Measurements from ENCODE around the gene PRKG1. TPM values are rescaled to one million over a fixed set of nuclear protein-coding genes. Genes with fewer than 3 reads are reported as not detected.

Gene PRKG1
- total and polyA plus RNA-seq, 12 donors, result 3.8 to 48.1 (median 29.9) TPM

GRCh38 chr10:51689536-51689935 is 615.2 kb downstream of the PRKG1 start:
- intact Hi-C loops (cut with DNase I), result no loop called here
- Histone ChIP-seq H3K27ac (no peak overlapping the region), H3K27me3 (no peaks in the 10 kb centered on the region), H3K9me3 (no peaks in the 10 kb centered on the region), H3K4me1 (peaks cover 0 to 10% (median 7%) of the 10 kb centered on the region in 9 donors), H3K4me3 (no peak overlapping the region), H3K36me3 (no peaks in the 10 kb centered on the region)
- DNase-seq (no peak), ATAC-seq (no peak)
- WGBS, 2 donors, result 93% methylated on average over 3 of the region's 3 CpGs
- no peak for TF ChIP-seq CTCF (IDR thresholded peaks at IDR 0.05)

GRCh38 chr10:51691135-51691534 is 616.8 kb downstream of the PRKG1 start:
- H3K27me3 ChIP-seq, result no peaks in the 10 kb centered on the region
- H3K4me3 ChIP-seq, result no peak overlapping the region
- H3K27ac ChIP-seq, result no peak overlapping the region
- peaks cover 0 to 26% (median 21%) of the 10 kb centered on the region in 9 donors for H3K4me1 ChIP-seq
- no peak for TF ChIP-seq CTCF (IDR thresholded peaks at IDR 0.05)
- intact Hi-C loops (cut with DNase I), result loop anchor here in 2 of 10 donors (10.0 kb wide), 1 partner anchor 616 kb away; the partner anchor contains the start of gene PRKG1 (in 2 of the 2)
- ATAC-seq (no peak), DNase-seq (no peak)
- H3K36me3 ChIP-seq, result peaks cover 0 to 13% (median 0%) of the 10 kb centered on the region in 9 donors
- H3K9me3 ChIP-seq, result no peaks in the 10 kb centered on the region
- WGBS, 2 donors, result 30 to 39% methylated on average over 4 of the region's 4 CpGs

- DNase-seq (no peak), ATAC-seq (no peak)
- 62 to 75% methylated on average over 5 of the region's 5 CpGs for WGBS, 2 donors
- H3K4me3 ChIP-seq, result no peak overlapping the region
- H3K36me3 ChIP-seq, result peaks cover 0 to 36% (median 0%) of the 10 kb centered on the region in 9 donors
- H3K9me3 ChIP-seq, result no peaks in the 10 kb centered on the region
- H3K4me1 ChIP-seq, result peaks cover 2 to 54% (median 49%) of the 10 kb centered on the region in 9 donors
- intact Hi-C loops (cut with DNase I), result loop anchor here in 2 of 10 donors (10.0 kb wide), 1 partner anchor 619 kb away; the partner anchor contains the start of gene PRKG1 (in 2 of the 2)
- peak overlapping the region in 3 of 10 donors; percentile 3 to 41 (median 12) for H3K27ac ChIP-seq
- no peak for TF ChIP-seq CTCF (IDR thresholded peaks at IDR 0.05)
- no peaks in the 10 kb centered on the region for H3K27me3 ChIP-seq
Measured at GRCh38 chr10:51694086-51694768, 619.9 kb downstream of the PRKG1 start.

- no peak for TF ChIP-seq CTCF (IDR thresholded peaks at IDR 0.05)
- DNase-seq, result no peak
- intact Hi-C loops (cut with DNase I), result loop anchor here in 2 of 10 donors (10.0 kb wide), 1 partner anchor 621 kb away; the partner anchor contains the start of gene PRKG1 (in 2 of the 2)
- no peaks in the 10 kb centered on the region for H3K9me3 ChIP-seq
- H3K27me3 ChIP-seq, result no peaks in the 10 kb centered on the region
- H3K36me3 ChIP-seq, result peaks cover 0 to 36% (median 0%) of the 10 kb centered on the region in 9 donors
- peaks cover 2 to 62% (median 54%) of the 10 kb centered on the region in 9 donors for H3K4me1 ChIP-seq
- peak overlapping the region in 2 of 10 donors; percentile 4 to 28 for H3K27ac ChIP-seq
- H3K4me3 ChIP-seq, result no peak overlapping the region
- 65 to 79% methylated on average over 1 of the region's 1 CpG for WGBS, 2 donors
- no peak for ATAC-seq
Measured at GRCh38 chr10:51696251-51696650, 622.0 kb downstream of the PRKG1 start.
